Upper lobe of left lung (tissue), 6 donors: Measurements from ENCODE around the gene SUPT4H1. TPM values are rescaled to one million over a fixed set of nuclear protein-coding genes. Genes with fewer than 3 reads are reported as not detected.

Experiments used
- ATAC-seq, 2 donors: fragments of 200-7000 bp; cut with Tn5 transposase; one replicate each; pipeline ENCODE4 v1.9.1; 2022; ENCODE audit warnings: mild to moderate bottlenecking in 2 of 2, moderate library complexity in 2 of 2; ENCODE audit not compliant: low FRiP score in 2 of 2
- DNase-seq, 2 donors: peaks; one replicate each; pipeline ENCODE4 v3.0.0-alpha.2; 2019 to 2020
- H3K27ac ChIP-seq, 4 donors: fragments of 200-600 bp; sonication (generic); one replicate each; pipeline ENCODE4 v1.5.1; 2016 to 2019
- H3K27me3 ChIP-seq, 4 donors: fragments of 200-600 bp; sonication (generic); one replicate each; pipeline ENCODE4 v1.5.1; 2017 to 2019
- H3K36me3 ChIP-seq, 4 donors: fragments of 200-600 bp; sonication (generic); one replicate each; pipeline ENCODE4 v1.5.1; 2016 to 2019
- H3K4me1 ChIP-seq, 4 donors: fragments of 200-600 bp; sonication (generic); one replicate each; pipeline ENCODE4 v1.5.1; 2018 to 2019
- H3K4me3 ChIP-seq, 4 donors: fragments of 200-600 bp; sonication (generic); one replicate each; pipeline ENCODE4 v1.5.1; 2017 to 2019; ENCODE audit warnings: mild to moderate bottlenecking in 2 of 4, moderate library complexity in 1 of 4
- H3K9me3 ChIP-seq, 4 donors: fragments of 200-600 bp; sonication (generic); one replicate each; pipeline ENCODE4 v1.5.1; 2018 to 2019
- EP300 ChIP-seq, 4 donors: sonication (generic); formaldehyde crosslinking; IDR thresholded peaks; one replicate each; pipeline ENCODE4 v1.5.1; 2017; ENCODE audit warnings: antibody characterized with exemption in 4 of 4, control low read depth in 2 of 4
- POLR2A ChIP-seq, 4 donors: fragments of 450-650 bp; IDR thresholded peaks; one replicate each; pipeline ENCODE4 v1.5.1; 2016 to 2017; ENCODE audit warnings: antibody characterized with exemption in 4 of 4, mild to moderate bottlenecking in 2 of 4
- POLR2AphosphoS5 ChIP-seq, 2 donors: sonication (generic); formaldehyde crosslinking; IDR thresholded peaks; one replicate each; pipeline ENCODE4 v1.5.1; 2017; ENCODE audit warnings: antibody characterized with exemption in 2 of 2
- WGBS, 2 donors: methylation state at CpG; one replicate each; pipeline ENCODE4 v1.1.5; 2017 to 2018; 5-methylcytosine and 5-hydroxymethylcytosine counted together
- small RNA-seq, 4 donors: library from RNA; depleted of rRNA; stranded (forward); fragments of <200 nt; gene quantifications; one replicate each; pipeline ENCODE3, GENCODE V24; 2016
- total RNA-seq, 6 donors: library from RNA; depleted of rRNA in 4 of 6; stranded (reverse); fragments of >200 nt in 4 of 6; gene quantifications; one replicate each; pipeline versions ENCODE4 v1.1.0 to v1.2.1, GENCODE V29; 2016 to 2021
- TF ChIP-seq, protein P1 (sequence below), 6 experiments: fragments of 450-650 bp in 4 of 6; fragments of 200-600 bp in 2 of 6; sonication (generic) in 2 of 6; IDR thresholded peaks; one replicate each; pipeline ENCODE4 v1.5.1; 2016 to 2019; ENCODE audit warnings: antibody characterized with exemption in 6 of 6
- donor health status: DM: no; HTN: no; CAD: no; lungs with moderate emphysema.
- donor health status: DM: no; HTN: yes; CAD: no; lungs with severe emphysema.

The SUPT4H1 gene
- total RNA-seq, 6 donors from 2014 or later: 22.0 to 80.5 (median 40.4) TPM

DNA sequence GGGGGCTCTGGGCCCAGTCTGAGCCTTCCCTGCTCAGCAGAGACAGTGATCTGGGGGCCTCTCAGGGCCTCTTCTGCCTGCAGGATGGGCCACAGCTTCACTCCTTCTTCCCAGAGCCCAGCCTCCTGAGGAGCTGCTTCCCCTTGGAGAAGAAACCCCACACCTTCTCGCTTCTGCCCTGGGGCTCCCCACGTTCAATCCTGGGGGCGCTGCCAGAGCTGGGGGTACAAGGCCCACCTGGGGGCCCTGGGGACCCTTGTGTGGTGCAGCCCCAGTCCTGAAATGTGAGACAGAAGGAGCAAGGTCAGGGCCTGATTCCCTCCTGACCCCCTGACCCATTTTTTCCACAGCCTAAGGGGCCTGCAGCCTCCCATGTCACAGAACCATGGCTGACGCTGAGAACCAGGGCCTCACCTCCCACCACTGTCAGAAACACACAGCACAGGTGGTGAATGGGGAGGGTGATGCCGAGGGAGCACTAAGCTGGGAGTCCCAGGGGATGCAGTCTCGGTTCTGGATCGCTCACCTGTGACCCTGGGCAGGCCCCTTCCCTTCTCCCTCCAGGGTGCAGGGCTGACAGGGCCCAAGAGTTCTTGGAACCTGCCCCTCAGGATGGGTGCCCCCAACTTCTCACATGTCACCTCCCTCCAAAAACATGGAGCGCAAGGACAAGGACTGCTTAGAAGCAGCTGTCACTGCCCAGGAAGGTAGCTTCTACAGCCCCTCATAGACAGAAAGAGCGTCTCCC, 49.7 kb downstream of the SUPT4H1 start:
- no peak for TF ChIP-seq POLR2AphosphoS5 (IDR thresholded peaks at IDR 0.05)
- TF ChIP-seq EP300 (IDR thresholded peaks at IDR 0.05): no peak
- TF ChIP-seq, protein P1, sequence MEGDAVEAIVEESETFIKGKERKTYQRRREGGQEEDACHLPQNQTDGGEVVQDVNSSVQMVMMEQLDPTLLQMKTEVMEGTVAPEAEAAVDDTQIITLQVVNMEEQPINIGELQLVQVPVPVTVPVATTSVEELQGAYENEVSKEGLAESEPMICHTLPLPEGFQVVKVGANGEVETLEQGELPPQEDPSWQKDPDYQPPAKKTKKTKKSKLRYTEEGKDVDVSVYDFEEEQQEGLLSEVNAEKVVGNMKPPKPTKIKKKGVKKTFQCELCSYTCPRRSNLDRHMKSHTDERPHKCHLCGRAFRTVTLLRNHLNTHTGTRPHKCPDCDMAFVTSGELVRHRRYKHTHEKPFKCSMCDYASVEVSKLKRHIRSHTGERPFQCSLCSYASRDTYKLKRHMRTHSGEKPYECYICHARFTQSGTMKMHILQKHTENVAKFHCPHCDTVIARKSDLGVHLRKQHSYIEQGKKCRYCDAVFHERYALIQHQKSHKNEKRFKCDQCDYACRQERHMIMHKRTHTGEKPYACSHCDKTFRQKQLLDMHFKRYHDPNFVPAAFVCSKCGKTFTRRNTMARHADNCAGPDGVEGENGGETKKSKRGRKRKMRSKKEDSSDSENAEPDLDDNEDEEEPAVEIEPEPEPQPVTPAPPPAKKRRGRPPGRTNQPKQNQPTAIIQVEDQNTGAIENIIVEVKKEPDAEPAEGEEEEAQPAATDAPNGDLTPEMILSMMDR (IDR thresholded peaks at IDR 0.05): no peak
- TF ChIP-seq POLR2A (IDR thresholded peaks at IDR 0.05): no peak
- 81 to 90% methylated on average over 5 to 9 of the region's 9 CpGs for WGBS, 2 donors
- Histone ChIP-seq H3K27me3 (no peaks in the 10 kb centered on the region), H3K4me1 (no peaks in the 10 kb centered on the region), H3K9me3 (no peaks in the 10 kb centered on the region), H3K4me3 (no peak overlapping the region), H3K36me3 (no peaks in the 10 kb centered on the region), H3K27ac (no peak overlapping the region)
- ATAC-seq: no peak
- DNase-seq: no peak

DNA sequence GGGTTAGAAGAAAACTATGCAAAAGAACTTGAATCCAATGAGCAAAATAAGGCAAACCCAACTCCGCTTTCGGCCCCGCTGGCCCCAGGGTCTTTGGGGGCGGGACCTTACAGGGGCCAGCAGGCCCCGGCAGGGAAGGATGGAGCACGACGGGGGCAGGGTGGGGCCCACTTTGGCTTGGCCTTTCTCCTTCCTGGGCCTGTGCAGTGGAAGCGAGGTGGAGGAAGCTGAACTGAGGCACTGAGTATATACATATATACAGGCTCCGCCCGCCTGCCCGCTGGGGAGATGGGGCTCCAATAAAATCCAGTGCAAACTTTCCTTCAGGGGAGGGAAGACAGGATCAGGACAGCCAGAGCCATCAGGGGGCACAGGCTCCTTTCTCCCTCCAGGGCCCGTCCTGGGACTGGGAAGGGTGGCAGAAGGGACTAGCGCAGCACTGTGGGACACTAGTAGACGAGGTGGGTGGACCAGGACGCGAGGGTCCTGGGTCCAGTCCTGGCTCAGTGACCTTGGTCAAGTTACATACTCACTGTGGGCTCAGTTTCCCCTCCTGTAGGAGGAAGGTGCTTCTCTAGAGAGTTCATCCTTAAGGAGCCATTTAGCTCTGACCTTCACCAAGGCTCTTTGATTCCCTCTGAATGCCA, 50.4 kb downstream of the SUPT4H1 start:
- no peak overlapping the region for H3K27ac ChIP-seq
- ATAC-seq (no peak), DNase-seq (peak in 1 of 2 donors; percentile 56)
- H3K27me3 ChIP-seq: no peaks in the 10 kb centered on the region
- H3K4me3 ChIP-seq: no peak overlapping the region
- TF ChIP-seq, protein P1 (IDR thresholded peaks at IDR 0.05): no peak
- TF ChIP-seq POLR2A (IDR thresholded peaks at IDR 0.05) (no peak), POLR2AphosphoS5 (IDR thresholded peaks at IDR 0.05) (no peak), EP300 (IDR thresholded peaks at IDR 0.05) (no peak)
- H3K4me1 ChIP-seq: no peaks in the 10 kb centered on the region
- H3K36me3 ChIP-seq: no peaks in the 10 kb centered on the region
- WGBS, 2 donors: 74 to 77% methylated on average over 13 to 16 of the region's 16 CpGs
- no peaks in the 10 kb centered on the region for H3K9me3 ChIP-seq

DNA sequence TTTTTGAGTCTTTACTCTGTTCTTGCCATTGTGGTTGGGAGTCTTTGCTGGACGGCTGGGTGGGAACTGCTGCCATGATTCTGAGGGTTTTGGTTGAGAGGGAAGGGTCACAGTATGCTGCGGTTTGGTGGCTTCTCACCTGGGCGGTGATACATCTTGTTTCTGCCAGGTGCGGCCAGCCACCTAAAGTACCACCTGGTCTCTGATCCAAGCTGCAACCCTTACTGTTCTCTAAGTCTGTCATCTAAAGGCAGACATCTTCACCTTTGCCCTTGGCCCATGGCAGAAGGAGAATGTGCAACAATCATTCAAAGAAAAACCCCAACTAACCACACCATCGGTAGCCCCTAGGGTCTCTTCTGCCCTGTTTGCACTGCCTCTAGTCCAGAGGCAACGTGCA, 51.7 kb downstream of the SUPT4H1 start:
- Histone ChIP-seq H3K4me1 (no peaks in the 10 kb centered on the region), H3K36me3 (no peaks in the 10 kb centered on the region), H3K27ac (no peak overlapping the region), H3K27me3 (no peaks in the 10 kb centered on the region), H3K9me3 (no peaks in the 10 kb centered on the region), H3K4me3 (no peak overlapping the region)
- DNase-seq (no peak), ATAC-seq (no peak)
- TF ChIP-seq POLR2AphosphoS5 (IDR thresholded peaks at IDR 0.05) (no peak), POLR2A (IDR thresholded peaks at IDR 0.05) (no peak), EP300 (IDR thresholded peaks at IDR 0.05) (no peak)
- TF ChIP-seq, protein P1 (IDR thresholded peaks at IDR 0.05): no peak
- 85 to 87% methylated on average over 6 of the region's 6 CpGs for WGBS, 2 donors

Small RNAs within 50 kb of the gene (small RNA-seq; reads per million reads assigned to genes)
- 0 to 0.11 (median 0) reads per million in 4 donors for gene MIR4736

Other genes with a start within 250 kb of the SUPT4H1 start
- gene OR4D1, start 203.8 kb downstream of the SUPT4H1 start, total RNA-seq: not detected
- gene OR4D2, start 185.2 kb downstream of the SUPT4H1 start, total RNA-seq: not detected
- gene EPX, start 159.5 kb downstream of the SUPT4H1 start, total RNA-seq: under 1 TPM in 1 of 6 donors, not detected in 5; 0.10 TPM
- gene MKS1, start 132.9 kb downstream of the SUPT4H1 start, total RNA-seq: 10 to 100 TPM; 11.7 to 44.0 (median 15.0) TPM
- gene LPO, start 113.6 kb downstream of the SUPT4H1 start, total RNA-seq: not detected
- 1 to 10 TPM in 4 of 6 donors, under 1 TPM in 2; 0.71 to 4.6 (median 1.0) TPM for gene MPO, start 71.3 kb downstream of the SUPT4H1 start, total RNA-seq
- 10 to 100 TPM; 14.0 to 50.3 (median 24.1) TPM for gene TSPOAP1, start 23.4 kb downstream of the SUPT4H1 start, total RNA-seq
- 10 to 100 TPM in 4 of 6 donors, 1 to 10 TPM in 2; 8.5 to 22.0 (median 13.0) TPM for gene RNF43, start 65.3 kb upstream of the SUPT4H1 start, total RNA-seq
- gene HSF5, start 136.2 kb upstream of the SUPT4H1 start, total RNA-seq: under 1 TPM in 5 of 6 donors, not detected in 1; 0.07 to 0.39 (median 0.30) TPM
- gene MTMR4, start 162.4 kb upstream of the SUPT4H1 start, total RNA-seq: 10 to 100 TPM; 19.6 to 56.6 (median 34.9) TPM